Keratinocyte (primary cell): ENCODE results near the gene NCCRP1. TPM values are rescaled to one million over a fixed set of nuclear protein-coding genes. Genes with fewer than 3 reads are reported as not detected.

Experiments
- DNase-seq: peaks from one replicate; pipeline ENCODE4 v3.0.0-alpha.2; 2011; ENCODE audit warnings: low read depth, missing footprints, low spot score
- FAIRE-seq: peaks from 2 replicates; lab custom pipeline; 2011; peaks lifted over from hg19 to GRCh38; lab: Jason Lieb, UNC
- H2AFZ ChIP-seq: 2 replicates; pipeline ENCODE4 v1.6.0; 2012; ENCODE audit warnings: low read length, control low read depth, inconsistent platforms; ENCODE audit not compliant: control insufficient read depth
- H3K27ac ChIP-seq: 2 replicates; pipeline ENCODE4 v1.5.1; 2011; ENCODE audit warnings: low read length; ENCODE audit not compliant: control insufficient read depth, insufficient read depth
- H3K27me3 ChIP-seq: 3 replicates; pipeline ENCODE4 v1.6.0; 2011; ENCODE audit warnings: low read length; ENCODE audit not compliant: control insufficient read depth, insufficient read depth; ENCODE audit errors: extremely low read depth
- H3K36me3 ChIP-seq, 2 experiments: 2 replicates in 1 of 2; 3 replicates in 1 of 2; pipeline ENCODE4 v1.5.1; 2011; ENCODE audit warnings: low read length in 2 of 2, mild to moderate bottlenecking in 1 of 2; ENCODE audit not compliant: control insufficient read depth in 2 of 2, insufficient read depth in 2 of 2; ENCODE audit errors: extremely low read depth in 1 of 2
- H3K4me1 ChIP-seq: 3 replicates; pipeline ENCODE4 v1.5.1; 2011; ENCODE audit warnings: low read length; ENCODE audit not compliant: control insufficient read depth, insufficient read depth; ENCODE audit errors: extremely low read depth
- H3K4me2 ChIP-seq: 3 replicates; pipeline ENCODE4 v1.6.0; 2011; ENCODE audit warnings: low read depth, low read length; ENCODE audit not compliant: control insufficient read depth, insufficient read depth; ENCODE audit errors: extremely low read depth
- H3K4me3 ChIP-seq, 3 experiments: fragments of 200-600 bp in 1 of 3; sonication (generic) in 1 of 3; 2 replicates in 2 of 3; 3 replicates in 1 of 3; pipeline ENCODE4 v1.5.1; 2011 to 2016; ENCODE audit warnings: low read length in 3 of 3, mild to moderate bottlenecking in 3 of 3, control low read depth in 2 of 3, inconsistent platforms in 1 of 3, low read depth in 1 of 3, mixed read lengths in 1 of 3, mixed run types in 1 of 3, moderate library complexity in 1 of 3; ENCODE audit not compliant: control insufficient read depth in 2 of 3, insufficient read depth in 2 of 3; ENCODE audit errors: extremely low read depth in 1 of 3
- H3K79me2 ChIP-seq: 2 replicates; pipeline ENCODE4 v1.6.0; 2012; ENCODE audit warnings: low read length; ENCODE audit not compliant: control insufficient read depth, insufficient read depth
- H3K9ac ChIP-seq: 3 replicates; pipeline ENCODE4 v1.6.0; 2011; ENCODE audit warnings: low read length; ENCODE audit not compliant: control insufficient read depth, insufficient read depth; ENCODE audit errors: extremely low read depth
- H3K9me1 ChIP-seq: 3 replicates; pipeline ENCODE4 v1.6.0; 2011; ENCODE audit warnings: low read length; ENCODE audit not compliant: control insufficient read depth, insufficient read depth; ENCODE audit errors: extremely low read depth
- H3K9me3 ChIP-seq: 2 replicates; pipeline ENCODE4 v1.5.1; 2012; ENCODE audit warnings: low read depth, low read length; ENCODE audit not compliant: control insufficient read depth
- H4K20me1 ChIP-seq: 3 replicates; pipeline ENCODE4 v1.6.0; 2011; ENCODE audit warnings: low read length; ENCODE audit not compliant: control insufficient read depth, insufficient read depth; ENCODE audit errors: extremely low read depth
- CTCF ChIP-seq, 3 experiments: IDR thresholded peaks in 1 of 3; conservative IDR thresholded peaks in 1 of 3; optimal IDR thresholded peaks in 1 of 3; 2 replicates in 2 of 3; 3 replicates in 1 of 3; pipeline versions ENCODE3 to v1.5.1; 2011; ENCODE audit warnings: low read length in 3 of 3, mild to moderate bottlenecking in 3 of 3, moderate library complexity in 2 of 3, control low read depth in 1 of 3, inconsistent platforms in 1 of 3; ENCODE audit not compliant: insufficient read depth in 2 of 3; ENCODE audit errors: extremely low read depth in 1 of 3
- EZH2 ChIP-seq: IDR thresholded peaks from one replicate; pipeline ENCODE4 v1.6.1; 2012; ENCODE audit warnings: inconsistent platforms, mild to moderate bottlenecking, low read length, moderate library complexity
- dilution Hi-C: fragments of 300-500 bp; cut with MboI; formaldehyde crosslinking; loops from one replicate; pipeline ENCODE4 v1.7.0; 2020; ENCODE audit warnings: low sequenced_read_pairs; ENCODE audit not compliant: extremely low pct_ligation_motif_present
- polyA plus RNA-seq, 5 experiments: library from polyadenylated mRNA; depleted of rRNA in 3 of 5; stranded (reverse) in 3 of 5; stranded (forward) in 1 of 5; unstranded in 1 of 5; fragments of >200 nt; gene quantifications; 1 replicate in 1 of 5; 2 replicates in 3 of 5; 3 replicates in 1 of 5; pipeline versions ENCODE4 v1.2.1 to v1.2.3, GENCODE V29; 2011 to 2012; ENCODE audit warnings: missing spikeins in 2 of 5, low read depth in 1 of 5, low replicate concordance in 1 of 5

The NCCRP1 gene
- polyA plus RNA-seq, 1 donor (not counting 4 experiments of a cell fraction or from before 2014, with no cell fraction given), result 2.3 TPM

DNA sequence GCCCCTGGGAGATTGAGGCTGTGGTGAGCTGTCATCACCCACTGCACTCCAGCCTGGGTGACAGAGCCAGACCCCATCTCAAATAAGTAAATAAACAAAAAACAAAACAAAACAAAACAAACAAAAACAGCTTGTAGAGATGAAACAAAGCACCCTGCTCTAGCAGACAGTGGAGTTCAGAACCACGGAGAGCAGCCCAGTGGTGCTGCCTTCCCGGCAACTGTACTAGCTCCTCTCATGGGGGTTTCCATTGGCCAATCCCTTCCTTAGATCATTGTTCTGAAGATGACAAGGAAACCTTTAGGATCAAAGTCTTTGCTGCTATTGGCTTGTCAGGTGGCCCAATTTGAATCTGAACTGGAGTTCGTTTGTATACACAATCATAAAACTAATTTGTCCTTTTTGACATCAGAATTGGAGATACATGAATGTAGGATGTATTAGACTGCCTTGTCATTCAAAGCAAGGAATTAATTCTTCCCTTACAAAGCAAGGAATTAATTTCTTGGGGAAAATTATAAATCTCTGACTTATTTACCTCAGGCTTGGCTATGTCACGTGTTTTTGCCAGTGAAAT lies 27.0 kb downstream of the NCCRP1 start:
- Histone ChIP-seq H3K9me3 (no peaks in the 10 kb centered on the region), H3K4me1 (no peaks in the 10 kb centered on the region), H3K9ac (no peak overlapping the region), H3K27ac (no peak overlapping the region), H3K4me3 (no peak overlapping the region), H2AFZ (no peak overlapping the region), H3K79me2 (no peaks in the 10 kb centered on the region), H3K27me3 (no peaks in the 10 kb centered on the region), H3K9me1 (no peaks in the 10 kb centered on the region), H3K4me2 (no peak overlapping the region), H3K36me3 (no peaks in the 10 kb centered on the region), H4K20me1 (no peaks in the 10 kb centered on the region)
- no peak for TF ChIP-seq CTCF (optimal IDR thresholded peaks at IDR 0.05 in 1 of 3, IDR thresholded peaks at IDR 0.05 in 1 of 3, conservative IDR thresholded peaks at IDR 0.05 in 1 of 3; ENCODE audit: extremely low read depth in 1 of 3, insufficient read depth in 2 of 3, low read length in 3 of 3)
- no peak for TF ChIP-seq EZH2
- dilution Hi-C loops, result no loop called here
- DNase-seq (no peak), FAIRE-seq (no peak)

DNA sequence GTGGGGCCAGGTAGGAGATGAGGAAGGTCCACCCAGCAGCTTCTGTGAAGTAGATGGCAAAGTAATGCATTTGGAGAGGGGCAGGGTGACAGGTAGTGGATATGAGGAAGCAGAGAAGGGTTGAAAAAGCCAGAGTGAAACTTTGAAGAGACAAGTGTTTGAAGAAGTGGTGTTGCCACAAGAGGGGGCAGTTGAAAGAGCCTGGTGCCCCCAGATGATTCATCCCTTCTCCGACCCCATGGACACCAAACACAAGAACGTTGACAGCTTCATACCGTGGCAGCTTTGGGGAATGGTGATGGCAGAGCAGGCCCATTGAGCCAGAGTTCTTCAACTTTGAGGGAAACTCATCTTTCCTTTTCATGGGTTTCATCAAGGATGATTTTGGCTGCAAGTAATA lies 28.1 kb downstream of the NCCRP1 start:
- Histone ChIP-seq H2AFZ (no peak overlapping the region), H3K36me3 (no peaks in the 10 kb centered on the region), H3K4me2 (no peak overlapping the region), H3K4me3 (no peak overlapping the region), H4K20me1 (no peaks in the 10 kb centered on the region), H3K4me1 (no peaks in the 10 kb centered on the region), H3K9ac (no peak overlapping the region), H3K9me1 (no peaks in the 10 kb centered on the region), H3K9me3 (no peaks in the 10 kb centered on the region), H3K27ac (no peak overlapping the region), H3K79me2 (no peaks in the 10 kb centered on the region), H3K27me3 (no peaks in the 10 kb centered on the region)
- DNase-seq (no peak), FAIRE-seq (no peak)
- TF ChIP-seq CTCF (optimal IDR thresholded peaks at IDR 0.05 in 1 of 3, IDR thresholded peaks at IDR 0.05 in 1 of 3, conservative IDR thresholded peaks at IDR 0.05 in 1 of 3; ENCODE audit: extremely low read depth in 1 of 3, insufficient read depth in 2 of 3, low read length in 3 of 3), result no peak
- TF ChIP-seq EZH2, result no peak
- dilution Hi-C loops, result no loop called here
